Islet of Langerhans (tissue), 1 donor: Measurements from ENCODE around the gene SSPN.

Experiments used
- FAIRE-seq: peaks from one replicate; lab custom pipeline; 2011; peaks lifted over from hg19 to GRCh38; lab: Jason Lieb, UNC

Gene SSPN

GRCh38 chr12:26286186-26286585 is 90.8 kb downstream of the SSPN start:
- no peak for FAIRE-seq

DNA sequence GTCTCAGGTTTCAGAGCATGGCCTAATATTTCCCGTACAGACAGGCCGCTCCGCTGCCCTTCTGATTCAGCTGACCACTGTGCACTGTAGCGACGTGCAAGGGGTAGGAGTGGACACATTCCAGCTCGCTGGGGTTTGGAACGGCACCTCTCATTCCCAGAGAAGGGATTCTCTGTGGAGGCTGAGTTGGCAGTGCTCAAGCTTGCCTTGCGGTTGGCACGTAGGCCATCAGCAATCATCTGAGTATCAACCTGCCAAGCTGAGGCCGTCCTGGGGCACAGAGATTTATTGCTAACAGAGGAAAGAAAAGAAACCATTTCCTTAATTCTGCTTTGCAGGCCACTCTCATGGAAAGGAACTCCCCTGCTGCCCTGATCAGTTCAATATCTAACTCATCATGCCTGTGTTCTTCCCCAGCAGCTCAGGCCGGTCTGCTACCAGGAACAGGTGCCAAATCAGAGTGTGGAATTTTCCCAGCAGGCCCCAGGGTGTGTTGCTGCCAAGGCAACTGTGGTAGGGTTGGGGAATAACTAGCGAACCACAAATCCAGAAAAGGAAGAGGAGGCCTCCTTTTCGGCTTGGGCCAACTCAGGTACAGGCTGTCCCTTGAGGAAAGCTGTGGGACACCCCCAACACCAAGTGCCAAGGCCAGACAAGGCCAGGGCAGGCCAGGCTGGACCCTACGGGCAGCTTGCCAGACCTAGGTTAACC is 92.5 kb downstream of the SSPN start:
- FAIRE-seq, result no peak

- FAIRE-seq, result no peak
Measured at GRCh38 chr12:26290565-26290964, 95.2 kb downstream of the SSPN start.

DNA sequence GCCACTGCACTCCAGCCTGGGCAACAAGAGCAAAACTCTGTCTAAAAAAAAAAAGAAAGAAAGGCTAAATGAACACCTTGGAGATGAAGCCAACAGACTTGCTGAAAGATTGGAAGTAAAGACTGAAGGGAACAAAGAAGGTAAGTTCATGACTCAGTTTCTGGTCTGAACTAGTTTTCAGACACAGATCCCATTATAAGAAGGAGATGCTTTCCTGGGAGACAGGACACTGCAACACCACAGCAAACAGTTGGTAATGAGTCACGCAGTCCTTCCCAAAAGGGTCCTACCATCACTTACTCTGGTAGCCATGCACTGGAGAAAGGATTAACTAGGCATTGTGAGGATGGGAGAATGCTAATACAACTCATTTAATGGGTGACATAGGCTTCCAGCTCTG is 97.2 kb downstream of the SSPN start:
- no peak for FAIRE-seq

GRCh38 chr12:26293612-26294011 is 98.2 kb downstream of the SSPN start:
- no peak for FAIRE-seq

GRCh38 chr12:26295001-26295400 is 99.6 kb downstream of the SSPN start:
- FAIRE-seq, result no peak

DNA sequence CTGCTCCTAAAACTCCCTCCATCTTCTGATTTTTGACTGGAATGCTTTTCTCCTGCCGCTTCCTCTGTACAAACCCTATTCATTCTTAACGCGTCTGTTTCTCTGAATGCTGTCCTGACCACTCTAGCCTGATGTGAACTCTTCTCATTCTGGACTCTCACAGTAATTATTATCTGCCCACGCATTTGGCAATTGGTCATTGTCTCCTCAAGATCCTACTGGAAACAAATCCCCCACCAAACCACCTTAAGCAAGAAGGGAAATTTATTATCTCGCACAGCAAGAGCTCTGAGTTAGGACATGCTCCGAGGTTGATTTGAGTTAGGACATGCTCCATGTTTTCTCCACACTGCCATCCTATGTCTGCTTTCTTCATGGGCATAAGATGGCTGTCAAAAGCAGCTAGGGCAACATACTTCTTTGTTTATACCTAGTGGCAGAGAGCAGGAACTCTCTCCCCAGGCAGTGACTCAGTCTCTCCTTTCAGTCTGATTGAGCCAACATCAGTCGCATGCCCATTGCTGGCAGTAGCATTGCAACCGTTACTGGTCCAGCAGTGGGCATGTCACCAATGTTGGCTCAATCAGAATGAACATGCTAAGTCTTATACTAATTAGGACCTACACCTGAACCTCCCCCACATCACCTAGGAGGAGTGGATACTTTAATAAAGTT is 102.2 kb downstream of the SSPN start:
- no peak for FAIRE-seq

DNA sequence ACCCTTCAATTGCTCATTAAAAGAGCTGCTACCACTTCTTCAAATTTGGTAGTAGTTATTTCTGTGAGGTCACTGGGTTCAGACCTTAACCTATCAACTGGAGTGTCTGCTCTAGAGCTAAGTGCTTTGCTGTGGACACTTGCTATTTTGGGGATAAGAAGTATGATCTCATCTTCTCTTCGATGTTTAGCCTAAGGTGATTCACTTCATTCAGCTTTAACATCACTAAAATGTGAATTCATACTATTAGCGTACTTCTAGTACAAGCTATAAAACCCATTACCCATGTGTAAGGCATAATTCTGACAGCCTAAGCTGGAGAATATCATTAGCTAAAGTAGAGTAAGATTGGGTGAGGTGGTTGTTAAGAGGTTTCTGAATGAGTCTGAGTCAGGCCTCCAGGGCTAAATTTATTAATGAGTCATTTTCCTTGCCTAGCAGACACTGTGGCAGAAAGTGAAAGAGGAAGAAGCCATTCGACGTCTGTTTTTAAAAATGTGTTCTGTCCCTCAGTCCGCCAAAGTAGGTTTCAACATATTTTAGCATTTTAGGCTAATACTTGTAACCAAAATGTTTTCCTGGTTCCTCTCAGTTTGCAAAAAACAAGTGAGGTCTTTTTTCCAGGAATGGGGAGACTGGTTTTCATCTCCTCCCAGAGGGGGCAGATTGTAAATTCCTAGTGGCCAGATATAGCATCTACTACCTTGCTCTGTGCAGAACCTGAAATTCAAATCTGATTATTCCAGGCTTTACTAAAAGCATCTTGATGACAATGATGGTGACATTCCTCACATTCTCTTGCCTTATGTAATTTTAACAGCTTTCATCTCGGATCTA is 103.6 kb downstream of the SSPN start:
- peak; percentile 17 for FAIRE-seq

- no peak for FAIRE-seq
Measured at GRCh38 chr12:26299751-26300150, 104.4 kb downstream of the SSPN start.
